HCT116 (cell line): ENCODE results near the gene SLC7A11. TPM values are rescaled to one million over a fixed set of nuclear protein-coding genes. Genes with fewer than 3 reads are reported as not detected.

Experiments used
- ATAC-seq: fragments of 200-7000 bp; cut with Tn5 transposase; 2 replicates; pipeline ENCODE4 v1.9.1; 2020; ENCODE audit warnings: mild to moderate bottlenecking, moderate library complexity
- BruUV-seq: library from RNA; stranded (reverse); fragments of 400-500 nt; replicated peaks from 2 replicates; lab custom pipeline; 2021; lab: Mats Ljungman, UMichigan
- CTCF ChIA-PET: fragments of 300-600 bp; sonication (Branson Sonifier 250); formaldehyde crosslinking; loops from one replicate; lab custom pipeline; 2021; ENCODE audit warnings: antibody characterized with exemption; lab: Charles Lee
- POLR2A ChIA-PET: fragments of 300-600, 350-600 bp; sonication (Branson Sonifier 250); formaldehyde crosslinking; loops from one replicate; lab custom pipeline; 2021; ENCODE audit warnings: antibody characterized with exemption; lab: Charles Lee
- RAD21 ChIA-PET, 2 experiments: fragments of 300-600 bp; sonication (Branson Sonifier 250); formaldehyde crosslinking; loops; one replicate each; lab custom pipeline; 2023; ENCODE audit warnings: low total read pairs in 2 of 2; ENCODE audit not compliant: uncharacterized antibody in 2 of 2, unreplicated experiment in 2 of 2, low non-redundant PET in 1 of 2; lab: Charles Lee
- DNase-seq: peaks from one replicate; pipeline ENCODE4 v3.0.0-alpha.2; 2010; ENCODE audit warnings: low read depth, low spot score
- H2AFZ ChIP-seq: fragments of 200-600 bp; shearing (Covaris generic), sonication (generic); 2 replicates; pipeline ENCODE4 v1.6.1; 2017; ENCODE audit warnings: low read depth, mixed run types, mixed read lengths, antibody characterized with exemption, low read length; ENCODE audit not compliant: poor library complexity, severe bottlenecking
- H3K27ac ChIP-seq: 2 replicates; pipeline ENCODE4 v1.5.1; 2012; ENCODE audit warnings: low read depth, low read length
- H3K27me3 ChIP-seq: fragments of 200-600 bp; sonication (generic); 2 replicates; pipeline ENCODE4 v1.6.1; 2016; ENCODE audit warnings: mixed run types, low read length, mixed read lengths; ENCODE audit not compliant: insufficient read depth
- H3K36me3 ChIP-seq, 2 experiments: fragments of 200-500 bp in 1 of 2; fragments of 200-600 bp in 1 of 2; sonication (Bioruptor generic) in 1 of 2; sonication (generic) in 1 of 2; 2 replicates each; pipeline versions ENCODE4 v1.5.1 to v1.6.1; 2014 to 2016; ENCODE audit warnings: low read length in 2 of 2, inconsistent platforms in 1 of 2, mixed read lengths in 1 of 2, mixed run types in 1 of 2; ENCODE audit not compliant: insufficient read depth in 2 of 2, control insufficient read depth in 1 of 2
- H3K4me1 ChIP-seq, 2 experiments: fragments of 200-600 bp in 1 of 2; sonication (generic) in 1 of 2; 2 replicates each; pipeline versions ENCODE4 v1.5.1 to v1.6.1; 2012 to 2017; ENCODE audit warnings: low read length in 2 of 2, inconsistent platforms in 1 of 2, mild to moderate bottlenecking in 1 of 2, mixed read lengths in 1 of 2, mixed run types in 1 of 2, moderate library complexity in 1 of 2; ENCODE audit not compliant: insufficient read depth in 2 of 2, control insufficient read depth in 1 of 2
- H3K4me2 ChIP-seq: fragments of 200-600 bp; sonication (generic); 2 replicates; pipeline ENCODE4 v1.6.1; 2017; ENCODE audit warnings: mixed run types, low read length, mixed read lengths
- H3K4me3 ChIP-seq, 2 experiments: fragments of 200-600 bp in 1 of 2; sonication (generic) in 1 of 2; replicated peaks in 1 of 2; 2 replicates each; pipeline ENCODE4 v1.5.1; 2011 to 2016; ENCODE audit warnings: low read length in 2 of 2, control low read depth in 1 of 2, low read depth in 1 of 2, mild to moderate bottlenecking in 1 of 2, mixed read lengths in 1 of 2, mixed run types in 1 of 2
- H3K79me2 ChIP-seq: fragments of 200-600 bp; sonication (generic); 2 replicates; pipeline ENCODE4 v1.6.1; 2017; ENCODE audit warnings: mild to moderate bottlenecking, mixed run types, low read length, moderate library complexity, mixed read lengths; ENCODE audit not compliant: insufficient read depth
- H3K9ac ChIP-seq: fragments of 200-600 bp; sonication (generic); 2 replicates; pipeline ENCODE4 v1.6.1; 2016; ENCODE audit warnings: low read length, mixed read lengths
- H3K9me2 ChIP-seq: fragments of 200-600 bp; sonication (generic), shearing (Covaris generic); 2 replicates; pipeline ENCODE4 v1.6.1; 2017; ENCODE audit warnings: mixed run types, mild to moderate bottlenecking, moderate library complexity; ENCODE audit not compliant: insufficient read depth
- H3K9me3 ChIP-seq, 2 experiments: fragments of 200-500 bp in 1 of 2; fragments of 200-600 bp in 1 of 2; sonication (Bioruptor generic) in 1 of 2; sonication (generic) in 1 of 2; 2 replicates each; pipeline ENCODE4 v1.6.1; 2014 to 2017; ENCODE audit warnings: low read length in 2 of 2, mixed read lengths in 2 of 2, inconsistent platforms in 1 of 2, low read depth in 1 of 2, mild to moderate bottlenecking in 1 of 2, mixed run types in 1 of 2, moderate library complexity in 1 of 2; ENCODE audit not compliant: control insufficient read depth in 1 of 2, insufficient read depth in 1 of 2
- H4K20me1 ChIP-seq: fragments of 200-600 bp; sonication (generic), shearing (Covaris generic); 2 replicates; pipeline ENCODE4 v1.6.1; 2017; ENCODE audit warnings: mixed run types, mild to moderate bottlenecking, moderate library complexity; ENCODE audit not compliant: insufficient read depth
- CBX3 ChIP-seq: IDR thresholded peaks from 2 replicates; pipeline ENCODE4 v1.6.1; 2012; ENCODE audit warnings: low read depth
- CEBPB ChIP-seq: IDR thresholded peaks from 2 replicates; pipeline ENCODE4 v1.6.1; 2012; ENCODE audit warnings: low read depth
- CTCF ChIP-seq, 3 experiments: fragments of 200-600 bp in 1 of 3; sonication (generic) in 1 of 3; IDR thresholded peaks in 2 of 3; conservative IDR thresholded peaks in 1 of 3; 2 replicates each; pipeline ENCODE4 v1.5.1; 2012 to 2017; ENCODE audit warnings: low read depth in 2 of 3, low read length in 2 of 3, antibody characterized with exemption in 1 of 3, borderline replicate concordance in 1 of 3, control low read depth in 1 of 3, mild to moderate bottlenecking in 1 of 3, mixed read lengths in 1 of 3, mixed run types in 1 of 3, moderate library complexity in 1 of 3; ENCODE audit not compliant: insufficient read depth in 1 of 3
- EGR1 ChIP-seq: IDR thresholded peaks from 2 replicates; pipeline ENCODE4 v1.6.1; 2012; ENCODE audit warnings: low read depth
- EZH2phosphoT487 ChIP-seq: fragments of 200-600 bp; IDR thresholded peaks from 2 replicates; pipeline ENCODE4 v1.6.1; 2018; ENCODE audit warnings: antibody characterized with exemption, borderline replicate concordance
- FOSL1 ChIP-seq: IDR thresholded peaks from 2 replicates; pipeline ENCODE4 v1.6.1; 2012; ENCODE audit warnings: low read depth
- JUND ChIP-seq: IDR thresholded peaks from 2 replicates; pipeline ENCODE4 v1.6.1; 2012
- POLR2A ChIP-seq: IDR thresholded peaks from 2 replicates; pipeline ENCODE4 v1.7.0; 2011; ENCODE audit warnings: borderline replicate concordance; ENCODE audit not compliant: insufficient read depth, insufficient read length; ENCODE audit errors: extremely low read depth
- POLR2AphosphoS5 ChIP-seq: IDR thresholded peaks from 2 replicates; pipeline ENCODE4 v1.6.1; 2011; ENCODE audit warnings: mild to moderate bottlenecking, low read depth, low read length, moderate library complexity
- RAD21 ChIP-seq: IDR thresholded peaks from 2 replicates; pipeline ENCODE4 v1.6.1; 2012; ENCODE audit warnings: low read depth, mild to moderate bottlenecking
- REST ChIP-seq: IDR thresholded peaks from 2 replicates; pipeline ENCODE4 v1.6.1; 2012; ENCODE audit warnings: low read depth
- SP1 ChIP-seq: IDR thresholded peaks from 2 replicates; pipeline ENCODE4 v1.6.1; 2012; ENCODE audit warnings: low read depth
- SRF ChIP-seq: IDR thresholded peaks from 2 replicates; pipeline ENCODE4 v1.6.1; 2012; ENCODE audit warnings: low read depth
- YY1 ChIP-seq: IDR thresholded peaks from 2 replicates; pipeline ENCODE4 v1.6.1; 2011; ENCODE audit warnings: low read length, low read depth, moderate library complexity, mild to moderate bottlenecking; ENCODE audit not compliant: insufficient replicate concordance; ENCODE audit errors: extremely low read depth
- ZBTB33 ChIP-seq: IDR thresholded peaks from 2 replicates; pipeline ENCODE4 v1.6.1; 2011; ENCODE audit warnings: mild to moderate bottlenecking, low read length, moderate library complexity; ENCODE audit not compliant: insufficient replicate concordance; ENCODE audit errors: extremely low read depth
- ZFX ChIP-seq: fragments of 450-650 bp; IDR thresholded peaks from 2 replicates; pipeline ENCODE4 v1.6.1; 2017
- ZNF274 ChIP-seq: fragments of 200-500 bp; sonication (Bioruptor generic); IDR thresholded peaks from 2 replicates; pipeline ENCODE4 v1.6.1; 2014; ENCODE audit warnings: mild to moderate bottlenecking, low read depth, low read length, inconsistent platforms
- intact Hi-C: fragments of 100-400 bp; cut with micrococcal nuclease; formaldehyde crosslinking; loops from 2 replicates; pipeline ENCODE4 v1.10.0; 2022
- total RNA-seq: library from RNA; stranded (reverse); gene quantifications from one replicate; pipeline ENCODE4 v1.2.1, GENCODE V29; 2021; ENCODE audit not compliant: unreplicated experiment

The SLC7A11 gene
- total RNA-seq, 1 experiment from 2014 or later, result 45.8 TPM

- no peak for ATAC-seq
- no peaks in the 10 kb centered on the region for H3K36me3 ChIP-seq
- no peaks in the 10 kb centered on the region for H3K79me2 ChIP-seq
- H3K4me2 ChIP-seq, result no peak overlapping the region
- ChIA-PET RAD21 (no interaction called here), POLR2A (no interaction called here), CTCF (no interaction called here)
- no peak for TF ChIP-seq FOSL1
- no peak for TF ChIP-seq ZNF274
- no peak for TF ChIP-seq EZH2phosphoT487
- no peak for TF ChIP-seq YY1
- no peak for TF ChIP-seq POLR2AphosphoS5
- no peak for TF ChIP-seq CTCF (IDR thresholded peaks at IDR 0.05 in 2 of 3, conservative IDR thresholded peaks at IDR 0.05 in 1 of 3; ENCODE audit: borderline replicate concordance in 1 of 3, insufficient read depth in 1 of 3, low read depth in 2 of 3, low read length in 2 of 3)
- TF ChIP-seq SRF, result no peak
- TF ChIP-seq CEBPB, result no peak
- TF ChIP-seq ZFX, result no peak
- no peak for TF ChIP-seq POLR2A
- TF ChIP-seq JUND, result no peak
- TF ChIP-seq REST, result no peak
- no peak for TF ChIP-seq RAD21
- TF ChIP-seq SP1, result no peak
- no peak for TF ChIP-seq CBX3
- TF ChIP-seq EGR1, result no peak
- TF ChIP-seq ZBTB33, result no peak
- no peaks in the 10 kb centered on the region for H3K4me1 ChIP-seq
- H3K27me3 ChIP-seq, result no peaks in the 10 kb centered on the region
- H3K9me2 ChIP-seq, result no peaks in the 10 kb centered on the region
- no peaks in the 10 kb centered on the region for H4K20me1 ChIP-seq
- BruUV-seq, result no TSS peak
- intact Hi-C loops, result no loop called here
- H3K9ac ChIP-seq, result no peak overlapping the region
- no peak overlapping the region for H2AFZ ChIP-seq
- no peak overlapping the region for H3K4me3 ChIP-seq
- no peak overlapping the region for H3K27ac ChIP-seq
- H3K9me3 ChIP-seq, result no peaks in the 10 kb centered on the region
- no peak for DNase-seq
These were observed 25.7 kb upstream of the SLC7A11 start for GRCh38 chr4:138267835-138268234.
